Astrocyte (in vitro differentiated cells and primary cell): Measurements from ENCODE around the gene KRTAP9-8.

Experiments used
- CTCF ChIP-seq: IDR thresholded peaks from 2 replicates; pipeline ENCODE4 v1.5.1; 2011; ENCODE audit warnings: low read depth, mild to moderate bottlenecking, inconsistent platforms, low read length, moderate library complexity; ENCODE audit not compliant: insufficient read depth
- EZH2 ChIP-seq: IDR thresholded peaks from 2 replicates; pipeline ENCODE4 v1.6.1; 2012; ENCODE audit warnings: mild to moderate bottlenecking, low read length, inconsistent platforms; ENCODE audit not compliant: insufficient read depth

- TF ChIP-seq CTCF = no peak
- no peak for TF ChIP-seq EZH2
These were observed 6.1 kb upstream of the KRTAP9-8 start for GRCh38 chr17:41231731-41232130.
